Activated CD8-positive, alpha-beta memory T cell treated with anti-CD3 and anti-CD28 coated beads for 4 hours (primary cell): ENCODE measurements around the gene OR2F2.

ENCODE experiments used
- DNase-seq, 2 donors: peaks; one replicate each; pipeline ENCODE4 v3.0.0-alpha.2; 2020; ENCODE audit warnings: low read depth in 2 of 2

OR2F2 gene

GRCh38 chr7:143979359-143979758, 44.3 kb downstream of the OR2F2 start:
- DNase-seq = no peak

- DNase-seq = no peak
Observed at GRCh38 chr7:143979998-143980397, 45.0 kb downstream of the OR2F2 start.

DNA sequence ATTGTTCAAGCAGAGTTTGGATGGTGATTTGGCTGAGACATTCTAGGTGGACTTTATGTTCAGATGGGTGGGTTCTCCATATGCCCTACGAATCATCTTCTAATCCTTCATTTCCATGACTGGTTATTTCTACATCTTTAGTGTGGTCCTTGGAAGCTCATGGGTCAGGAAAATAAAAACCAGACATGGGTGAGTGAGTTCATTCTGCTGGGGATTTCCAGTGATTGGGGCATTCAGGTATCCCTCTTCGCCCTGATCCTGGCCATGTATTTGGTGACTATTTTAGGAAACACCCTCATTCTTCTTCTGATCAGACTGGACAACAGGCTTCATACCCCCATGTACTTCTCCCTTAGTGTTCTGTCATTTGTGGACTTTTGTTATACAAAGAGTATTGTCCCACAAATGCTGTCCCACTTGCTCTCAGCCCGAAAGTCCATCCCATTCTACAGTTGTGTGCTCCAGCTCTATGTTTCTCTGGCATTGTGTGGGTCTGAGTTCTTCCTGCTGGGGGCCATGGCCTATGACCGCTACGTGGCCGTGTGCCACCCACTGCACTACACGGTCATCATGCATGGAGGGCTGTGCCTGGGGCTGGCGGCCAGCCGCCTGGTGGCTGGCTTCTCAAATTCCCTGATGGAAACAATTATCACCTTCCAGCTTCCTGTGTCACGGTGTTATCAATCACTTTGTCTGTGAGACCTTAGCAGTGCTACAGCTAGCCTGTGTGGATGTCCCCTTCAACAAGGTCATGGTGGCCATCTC, 45.9 kb downstream of the OR2F2 start:
- no peak for DNase-seq

DNA sequence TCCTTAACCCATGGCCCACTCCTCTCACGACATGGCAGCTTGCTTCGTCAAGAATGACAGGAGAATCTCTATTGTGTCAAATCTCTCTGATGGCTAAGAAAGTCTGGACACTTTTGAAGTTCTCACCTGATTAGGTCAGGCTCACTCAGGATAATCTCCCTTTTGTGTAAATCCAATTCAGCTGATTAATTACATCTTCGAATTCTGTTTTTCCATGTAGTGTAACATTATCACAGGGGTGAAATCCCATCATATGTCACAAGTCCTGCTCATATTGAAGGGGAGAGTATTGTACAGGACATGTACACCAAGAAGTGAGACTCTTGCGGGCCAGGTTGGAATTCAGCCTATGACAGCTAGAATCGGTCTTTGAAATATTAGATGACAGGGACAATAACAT, 48.9 kb downstream of the OR2F2 start:
- DNase-seq = no peak
